Stimulated activated CD4-positive, alpha-beta T cell treated with anti-CD3 and anti-CD28 coated beads, Interleukin-4, amount 100 ng/mL, for 48 hours (primary cell): ENCODE measurements around the gene APP.

Experiments used
- DNase-seq, 2 donors: peaks; one replicate each; pipeline ENCODE4 v3.0.0-alpha.2; 2020; ENCODE audit warnings: low read depth in 2 of 2

Gene APP

GRCh38 chr21:26170471-26171257 lies at the start of gene APP:
TSS of gene APP (minus strand) at chr21:26170770. CDS start at chr21:26170620, 150 bp downstream.
- DNase-seq = peak; percentile 80 to 83

GRCh38 chr21:26212220-26212619 lies 41.6 kb upstream of the APP start:
- DNase-seq = no peak

GRCh38 chr21:26210614-26211013 lies 40.0 kb upstream of the APP start:
- DNase-seq = no peak

- DNase-seq = no peak
Observed at GRCh38 chr21:26207021-26207420, 36.5 kb upstream of the APP start.

GRCh38 chr21:26199456-26199855 lies 28.9 kb upstream of the APP start:
- no peak for DNase-seq

- DNase-seq = no peak
Observed at GRCh38 chr21:26195708-26196107, 25.1 kb upstream of the APP start.

- no peak for DNase-seq
Observed at GRCh38 chr21:26194811-26195251, 24.3 kb upstream of the APP start.

GRCh38 chr21:26194326-26194725 lies 23.8 kb upstream of the APP start:
- no peak for DNase-seq

GRCh38 chr21:26191609-26192008 lies 21.0 kb upstream of the APP start:
- DNase-seq = no peak

GRCh38 chr21:26188422-26188821 lies 17.9 kb upstream of the APP start:
- DNase-seq = no peak

GRCh38 chr21:26185446-26185845 lies 14.9 kb upstream of the APP start:
- DNase-seq = no peak

GRCh38 chr21:26185021-26185420 lies 14.5 kb upstream of the APP start:
- DNase-seq = no peak

GRCh38 chr21:26179501-26179900 lies 8.9 kb upstream of the APP start:
- no peak for DNase-seq

- DNase-seq = no peak
Observed at GRCh38 chr21:26177746-26178426, 7.3 kb upstream of the APP start.

- no peak for DNase-seq
Observed at GRCh38 chr21:26177187-26177586, 6.6 kb upstream of the APP start.

GRCh38 chr21:26171258-26172100 lies 909 bp upstream of the APP start:
- DNase-seq = no peak

- DNase-seq = peak; percentile 38 to 40
Observed at GRCh38 chr21:26169611-26170470, 729 bp downstream of the APP start.

GRCh38 chr21:26169061-26169610 lies 1.4 kb downstream of the APP start:
- peak; percentile 6 to 20 for DNase-seq

GRCh38 chr21:26168371-26168770 lies 2.2 kb downstream of the APP start:
- DNase-seq = no peak

- DNase-seq = no peak
Observed at GRCh38 chr21:26167593-26167992, 3.0 kb downstream of the APP start.

GRCh38 chr21:26165331-26165730 lies 5.2 kb downstream of the APP start:
- no peak for DNase-seq
